WTC11 (cell line): Measurements from ENCODE around the gene NEDD4L. TPM values are rescaled to one million over a fixed set of nuclear protein-coding genes. Genes with fewer than 3 reads are reported as not detected.

Experiments used
- ATAC-seq: fragments of 200-7000 bp; cut with Tn5 transposase; 2 replicates; pipeline ENCODE4 v1.10.0; 2021; ENCODE audit warnings: mild to moderate bottlenecking, moderate library complexity
- CTCF ChIA-PET: fragments of 300-600 bp; sonication (Branson Sonifier 250); formaldehyde crosslinking; loops from one replicate; lab custom pipeline; 2021; ENCODE audit warnings: antibody characterized with exemption; lab: Charles Lee
- POLR2A ChIA-PET: fragments of 350-600 bp; sonication (Branson Sonifier 250); formaldehyde crosslinking; loops from one replicate; lab custom pipeline; 2021; ENCODE audit warnings: antibody characterized with exemption; lab: Charles Lee
- DNase-seq: peaks from one replicate; pipeline ENCODE4 v3.0.0; 2021; ENCODE audit warnings: low spot score
- H3K27ac Mint-ChIP-seq: 2 replicates; pipeline ENCODE4 v1.8.0; 2021; ENCODE audit warnings: mixed read lengths
- H3K27me3 Mint-ChIP-seq: 2 replicates; pipeline ENCODE4 v1.8.0; 2021; ENCODE audit warnings: low read depth, mild to moderate bottlenecking, moderate library complexity, mixed read lengths
- H3K36me3 Mint-ChIP-seq: 2 replicates; pipeline ENCODE4 v1.8.0; 2021; ENCODE audit warnings: mixed read lengths
- H3K4me1 Mint-ChIP-seq: 2 replicates; pipeline ENCODE4 v1.8.0; 2022; ENCODE audit warnings: mixed read lengths
- H3K4me3 Mint-ChIP-seq: 2 replicates; pipeline ENCODE4 v1.8.0; 2021; ENCODE audit warnings: mild to moderate bottlenecking, moderate library complexity, mixed read lengths
- H3K9me3 Mint-ChIP-seq: 2 replicates; pipeline ENCODE4 v1.8.0; 2021; ENCODE audit warnings: mixed read lengths
- EMX1 ChIP-seq: fragments of 250-450 bp; sonication (Bioruptor Pico); IDR thresholded peaks from 2 replicates; pipeline ENCODE4 v1.8.0; 2021; ENCODE audit warnings: mild to moderate bottlenecking
- ETV6 ChIP-seq: sonication (generic); formaldehyde crosslinking; IDR thresholded peaks from 2 replicates; pipeline ENCODE4 v1.8.1; 2022; ENCODE audit warnings: mild to moderate bottlenecking, missing genetic modification reagents
- FOXP4 ChIP-seq: sonication (generic); formaldehyde crosslinking; IDR thresholded peaks from 2 replicates; pipeline ENCODE4 v1.8.0; 2022; ENCODE audit warnings: mild to moderate bottlenecking, missing genetic modification reagents
- GABPB1 ChIP-seq: sonication (generic); formaldehyde crosslinking; IDR thresholded peaks from 2 replicates; pipeline ENCODE4 v1.8.1; 2023; ENCODE audit warnings: mild to moderate bottlenecking, missing genetic modification reagents
- GTF2I ChIP-seq: fragments of 250-450 bp; sonication (Bioruptor Pico); conservative IDR thresholded peaks from 2 replicates; pipeline ENCODE4 v1.4.0; 2021; ENCODE audit warnings: mild to moderate bottlenecking
- HMGA2 ChIP-seq: fragments of 250-450 bp; sonication (Bioruptor Pico); IDR thresholded peaks from 2 replicates; pipeline ENCODE4 v1.4.0; 2021; ENCODE audit warnings: mild to moderate bottlenecking, moderate library complexity
- MYBL2 ChIP-seq: sonication (generic); formaldehyde crosslinking; IDR thresholded peaks from 2 replicates; pipeline ENCODE4 v1.8.1; 2023; ENCODE audit warnings: mild to moderate bottlenecking, moderate library complexity, missing genetic modification reagents
- NFE2L1 ChIP-seq: sonication (generic); formaldehyde crosslinking; IDR thresholded peaks from 2 replicates; pipeline ENCODE4 v1.8.1; 2023; ENCODE audit warnings: missing genetic modification reagents
- NR1H2 ChIP-seq: sonication (generic); formaldehyde crosslinking; IDR thresholded peaks from 2 replicates; pipeline ENCODE4 v1.9.0; 2021; ENCODE audit warnings: mild to moderate bottlenecking, moderate library complexity, missing genetic modification reagents
- SMAD3 ChIP-seq: sonication (generic); formaldehyde crosslinking; IDR thresholded peaks from 2 replicates; pipeline ENCODE4 v1.8.0; 2022; ENCODE audit warnings: missing genetic modification reagents, mild to moderate bottlenecking, borderline replicate concordance
- SP1 ChIP-seq: sonication (generic); formaldehyde crosslinking; conservative IDR thresholded peaks from 2 replicates; pipeline ENCODE4 v1.8.1; 2022; ENCODE audit warnings: missing genetic modification reagents
- TCF7 ChIP-seq: sonication (generic); formaldehyde crosslinking; IDR thresholded peaks from 2 replicates; pipeline ENCODE4 v1.8.0; 2022; ENCODE audit warnings: mild to moderate bottlenecking, low read depth, missing genetic modification reagents, moderate library complexity
- TP53 ChIP-seq: sonication (generic); formaldehyde crosslinking; IDR thresholded peaks from 2 replicates; pipeline ENCODE4 v1.8.1; 2023; ENCODE audit warnings: mild to moderate bottlenecking, missing genetic modification reagents
- ZBTB21 ChIP-seq: sonication (generic); formaldehyde crosslinking; IDR thresholded peaks from 2 replicates; pipeline ENCODE4 v1.8.1; 2023; ENCODE audit warnings: mild to moderate bottlenecking, missing genetic modification reagents, borderline replicate concordance
- ZNF263 ChIP-seq: sonication (generic); formaldehyde crosslinking; IDR thresholded peaks from 2 replicates; pipeline ENCODE4 v1.8.1; 2022; ENCODE audit warnings: low read depth, mild to moderate bottlenecking, moderate library complexity, missing genetic modification reagents
- ZNF416 ChIP-seq: fragments of 250-450 bp; sonication (Bioruptor Pico); IDR thresholded peaks from 2 replicates; pipeline ENCODE4 v1.9.0; 2021; ENCODE audit warnings: mild to moderate bottlenecking, inconsistent platforms
- ZNF671 ChIP-seq: fragments of 250-450 bp; sonication (Bioruptor Pico); IDR thresholded peaks from 2 replicates; pipeline ENCODE4 v1.8.0; 2021; ENCODE audit warnings: mild to moderate bottlenecking
- total RNA-seq: library from RNA; stranded (reverse); gene quantifications from 3 replicates; pipeline ENCODE4 v1.2.3, GENCODE V29; 2021
- TF ChIP-seq, protein P1 (sequence below): fragments of 250-450 bp; sonication (Bioruptor Pico); IDR thresholded peaks from 2 replicates; pipeline ENCODE4 v1.9.0; 2021; ENCODE audit warnings: mild to moderate bottlenecking

NEDD4L gene
- total RNA-seq, 1 experiment from 2014 or later = 88.0 TPM

DNA sequence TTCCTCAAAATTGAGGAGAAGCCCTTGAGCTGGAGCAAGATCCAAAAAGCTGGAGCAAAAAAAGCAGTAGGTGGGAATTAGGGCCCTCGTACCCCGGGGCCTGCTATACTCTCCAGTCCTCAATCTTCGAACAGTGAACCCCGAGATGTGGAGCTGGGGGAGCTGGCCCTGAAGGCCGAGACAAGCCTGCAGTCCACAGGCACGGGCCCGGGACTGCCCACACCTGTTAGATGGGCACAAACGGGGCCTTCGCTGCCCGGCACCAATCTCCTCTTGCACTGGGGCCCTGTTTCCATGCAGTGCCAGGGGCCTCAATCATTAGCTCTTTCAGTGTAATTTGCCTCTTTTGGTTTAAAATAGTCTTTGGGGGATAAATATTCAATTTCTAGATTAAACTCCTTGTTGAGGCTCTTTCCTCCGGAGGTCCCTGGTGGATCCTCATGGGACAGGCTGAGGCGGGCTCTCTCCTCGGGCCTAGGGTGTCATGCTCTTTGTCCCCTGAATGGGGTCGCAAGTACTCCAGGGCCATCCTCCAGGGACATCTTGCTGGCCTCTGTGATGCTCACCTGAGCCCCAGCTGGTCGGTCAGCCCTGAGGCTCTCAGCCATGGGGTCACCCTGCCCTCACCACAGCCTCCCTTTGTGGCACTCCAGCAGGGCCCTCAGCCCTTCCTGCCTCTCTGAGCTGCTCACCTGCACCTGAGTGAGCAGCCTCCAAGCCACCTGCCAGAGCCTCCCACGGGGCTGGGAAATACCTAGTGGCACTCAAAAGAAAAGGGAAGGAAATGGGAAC lies 361.3 kb downstream of the NEDD4L start (continued):
- TF ChIP-seq SP1 (no peak), SMAD3 (CRISPR knock-in tag) (no peak), NFE2L1 (CRISPR knock-in tag) (no peak)

DNA sequence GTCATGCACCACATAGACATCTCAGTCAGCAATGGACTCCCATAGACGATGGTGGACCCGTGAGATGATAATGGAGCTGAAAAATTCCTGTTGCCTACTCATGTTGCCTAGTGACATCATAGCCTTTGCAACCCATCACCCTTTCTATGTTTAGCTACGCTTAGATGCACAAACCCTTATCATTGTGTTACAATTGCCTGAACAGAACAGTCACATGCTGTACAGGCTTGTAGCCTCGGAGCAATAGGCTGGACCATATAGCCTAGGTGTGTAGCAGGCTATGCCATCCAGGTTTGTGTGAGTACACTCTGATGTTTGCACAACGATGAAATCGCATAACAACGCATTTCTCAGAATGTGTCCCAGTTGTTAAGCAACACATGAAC lies 363.2 kb downstream of the NEDD4L start:
- ATAC-seq = no peak
- CTCF ChIA-PET = interaction anchor here (0.6 to 2.1 kb wide), 19 partner anchors 10 to 494 kb away, joined by 3 to 17 read pairs (median 4); no protein-coding TSS in a partner anchor

DNA sequence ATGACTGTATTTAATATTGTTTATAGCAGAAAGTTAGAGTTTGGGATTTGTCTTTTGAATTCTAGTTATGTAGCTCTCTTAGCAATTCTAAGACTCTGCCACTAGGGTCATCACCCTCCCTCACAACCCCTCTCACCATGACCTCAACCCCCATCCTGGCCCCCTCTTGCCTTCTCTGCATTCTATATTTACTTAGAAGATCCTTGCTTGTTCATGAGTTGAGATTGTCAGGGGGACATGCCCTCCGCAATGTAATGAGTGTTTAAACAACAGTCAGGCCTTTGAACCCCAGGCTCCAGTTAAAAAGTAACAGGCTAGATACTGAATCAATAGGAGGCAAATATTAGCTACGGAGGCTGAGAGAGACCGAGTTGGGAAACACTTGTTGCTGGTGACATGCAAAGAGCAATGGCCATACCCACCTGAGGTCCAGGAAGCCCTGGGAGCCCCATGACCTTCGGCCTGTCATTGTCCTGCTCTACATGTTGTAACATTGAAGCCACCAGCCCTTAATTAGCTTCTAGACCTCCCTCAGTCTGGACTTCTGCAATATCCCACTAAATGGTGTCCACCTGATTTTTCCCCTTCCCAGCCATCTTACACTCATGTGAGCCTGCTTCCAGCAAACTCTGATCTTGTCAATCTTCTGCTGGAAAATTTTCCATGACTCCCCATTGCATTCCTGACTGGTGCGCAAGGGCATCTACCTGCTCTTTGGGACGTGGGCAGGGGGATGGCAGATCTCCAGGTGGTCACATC lies 363.8 kb downstream of the NEDD4L start:
- ATAC-seq = peak; percentile 56
- TF ChIP-seq ZNF416 (no peak), MYBL2 (CRISPR knock-in tag) (no peak), TCF7 (CRISPR knock-in tag) (no peak), GABPB1 (peak; percentile 94)
- TF ChIP-seq, protein P1, sequence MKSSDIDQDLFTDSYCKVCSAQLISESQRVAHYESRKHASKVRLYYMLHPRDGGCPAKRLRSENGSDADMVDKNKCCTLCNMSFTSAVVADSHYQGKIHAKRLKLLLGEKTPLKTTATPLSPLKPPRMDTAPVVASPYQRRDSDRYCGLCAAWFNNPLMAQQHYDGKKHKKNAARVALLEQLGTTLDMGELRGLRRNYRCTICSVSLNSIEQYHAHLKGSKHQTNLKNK (CRISPR knock-in tag) = no peak
- Mint-ChIP-seq H3K4me1 (peaks cover 4% of the 10 kb centered on the region), H3K36me3 (no peaks in the 10 kb centered on the region), H3K9me3 (no peaks in the 10 kb centered on the region), H3K4me3 (no peak overlapping the region), H3K27ac (no peak overlapping the region), H3K27me3 (no peaks in the 10 kb centered on the region; the same call in 1 of the 2 replicates)
- CTCF ChIA-PET = interaction anchor here (0.6 to 2.1 kb wide), 19 partner anchors 9 to 495 kb away, joined by 3 to 17 read pairs (median 4); no protein-coding TSS in a partner anchor
- POLR2A ChIA-PET = no interaction called here
- DNase-seq = no peak

More for the DNA sequence above, 363.2 kb downstream of the NEDD4L start:
- H3K27ac Mint-ChIP-seq = no peak overlapping the region
- no peaks in the 10 kb centered on the region for H3K9me3 Mint-ChIP-seq
- H3K4me3 Mint-ChIP-seq = no peak overlapping the region
- H3K4me1 Mint-ChIP-seq = peaks cover 8% of the 10 kb centered on the region
- TF ChIP-seq GTF2I (CRISPR knock-in tag) (no peak), HMGA2 (CRISPR knock-in tag) (no peak), ZNF416 (no peak), MYBL2 (CRISPR knock-in tag) (no peak), ZNF263 (CRISPR knock-in tag) (no peak), NR1H2 (CRISPR knock-in tag) (no peak), TP53 (CRISPR knock-in tag) (no peak), FOXP4 (no peak), GABPB1 (no peak), EMX1 (CRISPR knock-in tag) (no peak)
- TF ChIP-seq, protein P1 (CRISPR knock-in tag) = no peak
- no peaks in the 10 kb centered on the region; the same call in 1 of the 2 replicates for H3K27me3 Mint-ChIP-seq
- POLR2A ChIA-PET = no interaction called here
- no peak for DNase-seq
- no peaks in the 10 kb centered on the region for H3K36me3 Mint-ChIP-seq

DNA sequence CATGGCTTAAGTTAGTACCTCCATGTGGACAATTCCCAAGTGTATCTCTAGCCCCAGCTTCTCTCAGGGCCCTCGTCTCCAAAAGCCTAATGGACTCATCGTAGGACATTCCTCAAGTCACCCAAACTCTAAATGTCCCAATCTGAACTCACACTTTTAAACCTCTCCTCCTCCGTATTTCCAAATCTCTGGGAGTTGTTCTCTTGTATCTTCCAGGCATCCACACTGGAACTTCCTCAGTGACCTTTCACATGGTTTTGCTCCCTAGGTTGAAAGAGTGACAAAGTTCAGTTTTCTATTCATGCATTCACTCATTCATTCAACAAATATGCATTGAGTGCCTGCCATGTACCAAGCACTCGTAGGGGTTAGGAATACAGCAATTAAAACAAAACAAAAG lies 364.6 kb downstream of the NEDD4L start:
- H3K27ac Mint-ChIP-seq = no peak overlapping the region
- no peak overlapping the region for H3K4me3 Mint-ChIP-seq
- H3K4me1 Mint-ChIP-seq = 0 out of 2 replicates have a peak, but pooled peaks cover 4% of the 10 kb centered on the region
- no peaks in the 10 kb centered on the region for H3K9me3 Mint-ChIP-seq
- peak; percentile 11; the same call in 1 of the 2 replicates for TF ChIP-seq GABPB1
- no peak for TF ChIP-seq ETV6
- no peak for TF ChIP-seq ZBTB21 (CRISPR knock-in tag)
- TF ChIP-seq ZNF671 (CRISPR knock-in tag) = no peak
- no peak for TF ChIP-seq NR1H2 (CRISPR knock-in tag)
- POLR2A ChIA-PET = no interaction called here
- DNase-seq (no peak), ATAC-seq (no peak)
- H3K36me3 Mint-ChIP-seq = no peaks in the 10 kb centered on the region
- CTCF ChIA-PET = interaction anchor here (1.4 to 2.1 kb wide), 3 partner anchors 13 to 88 kb away, joined by 4 to 11 read pairs (median 6); no protein-coding TSS in a partner anchor
- no peaks in the 10 kb centered on the region; the same call in 1 of the 2 replicates for H3K27me3 Mint-ChIP-seq
